GM23338 (cell line): Measurements from ENCODE around the gene BCAR3. TPM values are rescaled to one million over a fixed set of nuclear protein-coding genes. Genes with fewer than 3 reads are reported as not detected.

Experiments
- ATAC-seq: fragments of 200-7000 bp; cut with Tn5 transposase; 3 replicates; pipeline ENCODE4 v1.9.1; 2020
- DNase-seq: peaks from one replicate; pipeline ENCODE4 v3.0.0-alpha.2; 2015; ENCODE audit warnings: low spot score
- H2AFZ ChIP-seq: fragments of 200-600 bp; sonication (generic); 2 replicates; pipeline ENCODE4 v1.8.0; 2016; ENCODE audit warnings: antibody characterized with exemption, mild to moderate bottlenecking, moderate library complexity
- H3F3A ChIP-seq: fragments of 200-600 bp; sonication (generic); replicated peaks from 2 replicates; pipeline ENCODE4 v1.8.0; 2017; ENCODE audit warnings: antibody characterized with exemption, mixed run types, low read depth
- H3K27ac ChIP-seq: fragments of 200-600 bp; sonication (generic); 2 replicates; pipeline ENCODE4 v1.6.1; 2016; ENCODE audit warnings: low read depth
- H3K27me3 ChIP-seq: fragments of 200-600 bp; sonication (generic); 2 replicates; pipeline ENCODE4 v1.8.0; 2016; ENCODE audit warnings: mild to moderate bottlenecking, mixed run types, moderate library complexity; ENCODE audit not compliant: insufficient read depth
- H3K36me3 ChIP-seq: fragments of 200-600 bp; sonication (generic); 2 replicates; pipeline ENCODE4 v1.8.0; 2016; ENCODE audit warnings: mild to moderate bottlenecking; ENCODE audit not compliant: insufficient read depth
- H3K4me1 ChIP-seq: fragments of 200-600 bp; sonication (generic); 2 replicates; pipeline ENCODE4 v1.8.0; 2016; ENCODE audit warnings: mild to moderate bottlenecking, moderate library complexity; ENCODE audit not compliant: insufficient read depth
- H3K4me2 ChIP-seq: fragments of 200-600 bp; sonication (generic); 2 replicates; pipeline ENCODE4 v1.7.1; 2017; ENCODE audit warnings: mixed run types
- H3K4me3 ChIP-seq: fragments of 200-600 bp; sonication (generic); 2 replicates; pipeline ENCODE4 v1.6.1; 2016; ENCODE audit warnings: mixed run types
- H3K79me2 ChIP-seq: fragments of 200-600 bp; sonication (generic); replicated peaks from 2 replicates; pipeline ENCODE4 v1.8.0; 2017; ENCODE audit warnings: mild to moderate bottlenecking; ENCODE audit not compliant: insufficient read depth
- H3K9me2 ChIP-seq: fragments of 200-600 bp; sonication (generic); 2 replicates; pipeline ENCODE4 v1.8.0; 2017; ENCODE audit not compliant: insufficient read depth
- H4K20me1 ChIP-seq: fragments of 200-600 bp; sonication (generic); replicated peaks from 2 replicates; pipeline ENCODE4 v1.8.0; 2017; ENCODE audit warnings: mild to moderate bottlenecking; ENCODE audit not compliant: insufficient read depth
- H3K27ac Mint-ChIP-seq: 2 replicates; pipeline ENCODE4 v1.8.0; 2020; ENCODE audit warnings: inconsistent platforms, mild to moderate bottlenecking, moderate library complexity, mixed read lengths
- H3K27me3 Mint-ChIP-seq: 3 replicates; pipeline ENCODE4 v1.8.0; 2022; ENCODE audit warnings: low read depth, mild to moderate bottlenecking, moderate library complexity, mixed read lengths, inconsistent platforms; ENCODE audit not compliant: insufficient read depth, poor library complexity
- H3K36me3 Mint-ChIP-seq: 3 replicates; pipeline ENCODE4 v1.8.0; 2021; ENCODE audit warnings: low read depth, mild to moderate bottlenecking, inconsistent platforms, moderate library complexity, mixed read lengths
- H3K4me1 Mint-ChIP-seq: 3 replicates; pipeline ENCODE4 v1.8.0; 2020; ENCODE audit warnings: mild to moderate bottlenecking, inconsistent platforms, mixed read lengths
- H3K4me3 Mint-ChIP-seq: 3 replicates; pipeline ENCODE4 v1.8.0; 2021; ENCODE audit warnings: moderate library complexity, mild to moderate bottlenecking, inconsistent platforms, mixed read lengths
- H3K9me3 Mint-ChIP-seq: 3 replicates; pipeline ENCODE4 v1.8.0; 2020; ENCODE audit warnings: moderate library complexity, mild to moderate bottlenecking, inconsistent platforms, mixed read lengths
- STAT1 ChIP-seq: IDR thresholded peaks from one replicate; pipeline ENCODE4 v1.6.1; 2016; ENCODE audit warnings: antibody characterized with exemption; ENCODE audit not compliant: unreplicated experiment
- polyA plus RNA-seq: library from polyadenylated mRNA; unstranded; fragments of >200 nt; fragmentation: Nextera tagmentation; extraction: Ambion mirVana; gene quantifications from 2 replicates; pipeline ENCODE4 v1.2.1, GENCODE V29; 2016
- total RNA-seq: library from RNA; depleted of rRNA; stranded (reverse); fragments of >200 nt; shearing (Covaris generic); gene quantifications from 2 replicates; pipeline ENCODE4 v1.2.3, GENCODE V29; 2014
- TF ChIP-seq, protein P1 (sequence below): fragments of 250-450 bp; sonication (Bioruptor Pico); IDR thresholded peaks from 2 replicates; pipeline ENCODE4 v1.5.0; 2020; ENCODE audit warnings: mild to moderate bottlenecking, moderate library complexity
- TF ChIP-seq, protein P2 (sequence below), 2 experiments: fragments of 200-600 bp in 1 of 2; sonication (generic) in 1 of 2; conservative IDR thresholded peaks; 2 replicates each; pipeline versions ENCODE4 v1.5.1 to v1.6.1; 2016 to 2017; ENCODE audit warnings: antibody characterized with exemption in 2 of 2, low read depth in 2 of 2, mild to moderate bottlenecking in 2 of 2, moderate library complexity in 1 of 2

BCAR3 gene
- total and polyA plus RNA-seq, 2 experiments from 2014 or later: 5.5 to 9.7 TPM

DNA sequence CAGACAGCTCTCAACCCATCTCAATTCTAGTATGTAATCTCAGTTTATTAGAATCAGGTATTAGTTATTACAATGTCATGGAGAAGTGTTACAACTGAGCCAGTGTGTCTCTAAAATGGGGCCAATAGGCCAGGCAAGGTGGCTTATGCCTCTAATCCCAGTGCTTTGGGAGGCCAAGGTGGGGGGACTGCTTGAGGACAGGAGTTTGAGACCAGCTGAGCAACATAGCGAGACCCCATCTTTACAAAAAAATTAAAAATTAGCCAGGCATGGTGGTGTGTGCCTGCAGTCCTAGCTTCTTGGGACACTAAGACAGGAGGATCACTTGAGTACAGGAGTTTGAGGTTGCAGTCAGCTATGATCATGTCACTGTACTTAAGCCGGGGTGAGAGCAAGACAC, 104.9 kb downstream of the BCAR3 start (continued):
- TF ChIP-seq, protein P1, sequence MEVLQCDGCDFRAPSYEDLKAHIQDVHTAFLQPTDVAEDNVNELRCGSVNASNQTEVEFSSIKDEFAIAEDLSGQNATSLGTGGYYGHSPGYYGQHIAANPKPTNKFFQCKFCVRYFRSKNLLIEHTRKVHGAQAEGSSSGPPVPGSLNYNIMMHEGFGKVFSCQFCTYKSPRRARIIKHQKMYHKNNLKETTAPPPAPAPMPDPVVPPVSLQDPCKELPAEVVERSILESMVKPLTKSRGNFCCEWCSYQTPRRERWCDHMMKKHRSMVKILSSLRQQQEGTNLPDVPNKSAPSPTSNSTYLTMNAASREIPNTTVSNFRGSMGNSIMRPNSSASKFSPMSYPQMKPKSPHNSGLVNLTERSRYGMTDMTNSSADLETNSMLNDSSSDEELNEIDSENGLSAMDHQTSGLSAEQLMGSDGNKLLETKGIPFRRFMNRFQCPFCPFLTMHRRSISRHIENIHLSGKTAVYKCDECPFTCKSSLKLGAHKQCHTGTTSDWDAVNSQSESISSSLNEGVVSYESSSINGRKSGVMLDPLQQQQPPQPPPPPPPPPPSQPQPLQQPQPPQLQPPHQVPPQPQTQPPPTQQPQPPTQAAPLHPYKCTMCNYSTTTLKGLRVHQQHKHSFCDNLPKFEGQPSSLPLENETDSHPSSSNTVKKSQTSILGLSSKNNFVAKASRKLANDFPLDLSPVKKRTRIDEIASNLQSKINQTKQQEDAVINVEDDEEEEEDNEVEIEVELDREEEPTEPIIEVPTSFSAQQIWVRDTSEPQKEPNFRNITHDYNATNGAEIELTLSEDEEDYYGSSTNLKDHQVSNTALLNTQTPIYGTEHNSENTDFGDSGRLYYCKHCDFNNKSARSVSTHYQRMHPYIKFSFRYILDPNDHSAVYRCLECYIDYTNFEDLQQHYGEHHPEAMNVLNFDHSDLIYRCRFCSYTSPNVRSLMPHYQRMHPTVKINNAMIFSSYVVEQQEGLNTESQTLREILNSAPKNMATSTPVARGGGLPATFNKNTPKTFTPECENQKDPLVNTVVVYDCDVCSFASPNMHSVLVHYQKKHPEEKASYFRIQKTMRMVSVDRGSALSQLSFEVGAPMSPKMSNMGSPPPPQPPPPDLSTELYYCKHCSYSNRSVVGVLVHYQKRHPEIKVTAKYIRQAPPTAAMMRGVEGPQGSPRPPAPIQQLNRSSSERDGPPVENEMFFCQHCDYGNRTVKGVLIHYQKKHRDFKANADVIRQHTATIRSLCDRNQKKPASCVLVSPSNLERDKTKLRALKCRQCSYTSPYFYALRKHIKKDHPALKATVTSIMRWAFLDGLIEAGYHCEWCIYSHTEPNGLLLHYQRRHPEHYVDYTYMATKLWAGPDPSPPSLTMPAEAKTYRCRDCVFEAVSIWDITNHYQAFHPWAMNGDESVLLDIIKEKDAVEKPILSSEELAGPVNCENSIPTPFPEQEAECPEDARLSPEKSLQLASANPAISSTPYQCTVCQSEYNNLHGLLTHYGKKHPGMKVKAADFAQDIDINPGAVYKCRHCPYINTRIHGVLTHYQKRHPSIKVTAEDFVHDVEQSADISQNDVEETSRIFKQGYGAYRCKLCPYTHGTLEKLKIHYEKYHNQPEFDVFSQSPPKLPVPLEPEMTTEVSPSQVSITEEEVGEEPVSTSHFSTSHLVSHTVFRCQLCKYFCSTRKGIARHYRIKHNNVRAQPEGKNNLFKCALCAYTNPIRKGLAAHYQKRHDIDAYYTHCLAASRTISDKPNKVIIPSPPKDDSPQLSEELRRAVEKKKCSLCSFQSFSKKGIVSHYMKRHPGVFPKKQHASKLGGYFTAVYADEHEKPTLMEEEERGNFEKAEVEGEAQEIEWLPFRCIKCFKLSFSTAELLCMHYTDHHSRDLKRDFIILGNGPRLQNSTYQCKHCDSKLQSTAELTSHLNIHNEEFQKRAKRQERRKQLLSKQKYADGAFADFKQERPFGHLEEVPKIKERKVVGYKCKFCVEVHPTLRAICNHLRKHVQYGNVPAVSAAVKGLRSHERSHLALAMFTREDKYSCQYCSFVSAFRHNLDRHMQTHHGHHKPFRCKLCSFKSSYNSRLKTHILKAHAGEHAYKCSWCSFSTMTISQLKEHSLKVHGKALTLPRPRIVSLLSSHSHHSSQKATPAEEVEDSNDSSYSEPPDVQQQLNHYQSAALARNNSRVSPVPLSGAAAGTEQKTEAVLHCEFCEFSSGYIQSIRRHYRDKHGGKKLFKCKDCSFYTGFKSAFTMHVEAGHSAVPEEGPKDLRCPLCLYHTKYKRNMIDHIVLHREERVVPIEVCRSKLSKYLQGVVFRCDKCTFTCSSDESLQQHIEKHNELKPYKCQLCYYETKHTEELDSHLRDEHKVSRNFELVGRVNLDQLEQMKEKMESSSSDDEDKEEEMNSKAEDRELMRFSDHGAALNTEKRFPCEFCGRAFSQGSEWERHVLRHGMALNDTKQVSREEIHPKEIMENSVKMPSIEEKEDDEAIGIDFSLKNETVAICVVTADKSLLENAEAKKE: no peak

DNA sequence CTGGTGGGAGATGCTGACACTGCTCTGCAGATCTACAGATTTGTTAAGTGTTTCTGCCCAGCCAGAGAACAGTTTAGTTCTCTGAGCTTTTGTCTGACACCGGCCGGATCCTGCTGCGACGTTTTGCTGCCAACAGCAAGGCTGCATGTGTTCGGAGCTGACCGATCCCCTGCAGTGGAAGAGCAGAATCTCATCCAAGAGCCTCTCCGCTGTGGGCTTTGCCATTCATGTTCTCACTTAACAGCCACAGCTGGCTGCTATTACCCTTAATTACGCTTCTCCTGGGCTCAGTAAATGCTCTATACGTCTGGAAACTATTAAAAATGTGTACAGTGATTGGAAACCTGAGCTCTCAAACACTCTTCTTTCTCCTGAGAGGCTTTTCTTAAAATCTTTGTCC, 105.3 kb downstream of the BCAR3 start:
- H3F3A ChIP-seq: no peaks in the 10 kb centered on the region
- DNase-seq: no peak
- Mint-ChIP-seq H3K4me3 (no peak overlapping the region), H3K4me1 (peaks cover 20% of the 10 kb centered on the region), H3K27ac (no peak overlapping the region), H3K9me3 (no peaks in the 10 kb centered on the region), H3K27me3 (peaks cover 4% of the 10 kb centered on the region), H3K36me3 (peaks cover 3% of the 10 kb centered on the region)
- no peaks in the 10 kb centered on the region for H3K27me3 ChIP-seq
- H3K4me3 ChIP-seq: no peak overlapping the region
- no peak overlapping the region for H3K27ac ChIP-seq
- 0 out of 2 replicates have a peak, but pooled peaks cover 5% of the 10 kb centered on the region for H4K20me1 ChIP-seq
- peaks cover 18% of the 10 kb centered on the region for H3K4me1 ChIP-seq
- TF ChIP-seq STAT1: no peak
- TF ChIP-seq, protein P2, sequence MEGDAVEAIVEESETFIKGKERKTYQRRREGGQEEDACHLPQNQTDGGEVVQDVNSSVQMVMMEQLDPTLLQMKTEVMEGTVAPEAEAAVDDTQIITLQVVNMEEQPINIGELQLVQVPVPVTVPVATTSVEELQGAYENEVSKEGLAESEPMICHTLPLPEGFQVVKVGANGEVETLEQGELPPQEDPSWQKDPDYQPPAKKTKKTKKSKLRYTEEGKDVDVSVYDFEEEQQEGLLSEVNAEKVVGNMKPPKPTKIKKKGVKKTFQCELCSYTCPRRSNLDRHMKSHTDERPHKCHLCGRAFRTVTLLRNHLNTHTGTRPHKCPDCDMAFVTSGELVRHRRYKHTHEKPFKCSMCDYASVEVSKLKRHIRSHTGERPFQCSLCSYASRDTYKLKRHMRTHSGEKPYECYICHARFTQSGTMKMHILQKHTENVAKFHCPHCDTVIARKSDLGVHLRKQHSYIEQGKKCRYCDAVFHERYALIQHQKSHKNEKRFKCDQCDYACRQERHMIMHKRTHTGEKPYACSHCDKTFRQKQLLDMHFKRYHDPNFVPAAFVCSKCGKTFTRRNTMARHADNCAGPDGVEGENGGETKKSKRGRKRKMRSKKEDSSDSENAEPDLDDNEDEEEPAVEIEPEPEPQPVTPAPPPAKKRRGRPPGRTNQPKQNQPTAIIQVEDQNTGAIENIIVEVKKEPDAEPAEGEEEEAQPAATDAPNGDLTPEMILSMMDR (conservative IDR thresholded peaks at IDR 0.05; ENCODE audit: low read depth in 2 of 2): no peak
- no peak overlapping the region for H2AFZ ChIP-seq
- no peaks in the 10 kb centered on the region for H3K9me2 ChIP-seq
- H3K4me2 ChIP-seq: no peak overlapping the region
- H3K79me2 ChIP-seq: no peaks in the 10 kb centered on the region
- no peak for ATAC-seq
- peaks cover 4% of the 10 kb centered on the region; the same call in 1 of the 2 replicates for H3K36me3 ChIP-seq
